Heart right ventricle (tissue), 16 donors: ENCODE measurements around the gene TMEM174. TPM values are rescaled to one million over a fixed set of nuclear protein-coding genes. Genes with fewer than 3 reads are reported as not detected.
A peak's percentile ranks its signal among the peaks of the same experiment; 100 is the strongest.
"Not testable (repeated sequence)": the region's sequence is repeated elsewhere in the genome, so short reads cannot be mapped to it uniquely, and the experiment has no call there.

Experiments used
- ATAC-seq, 8 donors: fragments of 200-7000 bp; cut with Tn5 transposase; one replicate each; pipeline ENCODE4 v1.9.1; 2020; ENCODE audit warnings: mild to moderate bottlenecking in 8 of 8, moderate library complexity in 8 of 8, moderate number of reproducible peaks in 1 of 8
- DNase-seq, 2 donors: peaks; one replicate each; pipeline ENCODE4 v3.0.0-alpha.2; 2020
- H3K27ac ChIP-seq, 10 donors: fragments of 200-600 bp; sonication (generic) in 2 of 10; one replicate each; pipeline versions ENCODE4 v1.5.0 to v1.8.0; 2020 to 2022; ENCODE audit warnings: mild to moderate bottlenecking in 3 of 10
- H3K27me3 ChIP-seq, 7 donors: fragments of 200-600 bp; one replicate each; pipeline ENCODE4 v1.8.0; 2021 to 2022; ENCODE audit warnings: mild to moderate bottlenecking in 2 of 7
- H3K36me3 ChIP-seq, 9 donors: fragments of 200-600 bp; sonication (generic) in 1 of 9; one replicate each; pipeline versions ENCODE4 v1.5.0 to v1.8.0; 2020 to 2022; ENCODE audit warnings: mild to moderate bottlenecking in 2 of 9
- H3K4me1 ChIP-seq, 9 donors: fragments of 200-600 bp; sonication (generic) in 1 of 9; one replicate each; pipeline versions ENCODE4 v1.5.0 to v1.8.0; 2020 to 2022; ENCODE audit warnings: mild to moderate bottlenecking in 4 of 9
- H3K4me3 ChIP-seq, 10 donors: fragments of 200-600 bp; sonication (generic) in 2 of 10; one replicate each; pipeline versions ENCODE4 v1.5.0 to v1.8.0; 2020 to 2022; ENCODE audit warnings: mild to moderate bottlenecking in 7 of 10, moderate library complexity in 2 of 10
- H3K9me3 ChIP-seq, 11 donors: fragments of 200-600 bp in 10 of 11; sonication (generic) in 2 of 11; one replicate each; pipeline versions ENCODE4 v1.5.0 to v1.8.0; 2013 to 2022; ENCODE audit warnings: mild to moderate bottlenecking in 2 of 11, control low read depth in 1 of 11, moderate library complexity in 1 of 11
- CTCF ChIP-seq, 9 donors: fragments of 200-600 bp; sonication (generic) in 2 of 9; IDR thresholded peaks; one replicate each; pipeline versions ENCODE4 v1.5.0 to v1.8.0; 2021 to 2022; ENCODE audit warnings: antibody characterized with exemption in 9 of 9, mild to moderate bottlenecking in 5 of 9, moderate library complexity in 1 of 9
- WGBS, 2 donors: extraction: QIAGEN DNeasy Blood & Tissue Kit; methylation state at CpG; one replicate each; pipeline ENCODE4 v1.1.7; 2013; ENCODE audit warnings: inconsistent platforms in 1 of 2; 5-methylcytosine and 5-hydroxymethylcytosine counted together
- intact Hi-C, 10 donors: fragments of 100-400 bp; cut with DNase I; formaldehyde crosslinking; loops; one replicate each; pipeline versions ENCODE4 v1.11.1 to v1.14.2; 2022
- polyA plus RNA-seq, 2 donors: library from polyadenylated mRNA; stranded (reverse); fragments of 200-250 nt; gene quantifications; one replicate each; pipeline ENCODE4 v1.2.3, GENCODE V29; 2013
- total RNA-seq, 10 donors: library from RNA; stranded (reverse); fragmentation: NEBNext Ultra II Directional in 3 of 10; extraction: Animal tissue kit (Norgen Biotek cat#: 25700) in 3 of 10; gene quantifications; one replicate each; pipeline versions ENCODE4 v1.2.1 to v1.2.4, GENCODE V29; 2021 to 2023
- donor health status: Arrhythmogenic right ventricular cardiomyopathy.
- donor health status: ischemic (EF 13 %, LVEDD 7.1; RV severe dilation, severe dysfunction).
- donor health status: healthy with polysubstance abuse.
- donor health status: DM: no; HTN: yes; CAD: no.
- donor health status: DM: no; HTN: no; CAD: no.
- donor health status: ischemic (EF 25% LVEDD 6.9; RV normal size, moderate dysfunction).
- donor health status: ischemic (EF 25% LVEDD 5.7; RV mildly dilated, moderate dysfunction).
- donor health status: healthy.
- donor health status: DM: yes; HTN: yes; CAD: no.
- donor health status: Ischemic cardiomyopathy.
- donor health status: ischemic (EF 35%, LVEDD 5.7; RV mildly dilated, moderate dysfunction).
- donor health status: nonischemic (EF 11% LVEDD 7.7; RV severe dilation, severe dysfunction).
- donor health status: DM: yes; HTN: yes; CAD: no.
- donor health status: PGD.
- donor health status: ischemic (EF 29% LVEDD 5.4; RV normal size, mild dysfunction).
- donor health status: nonischemic (EF 23%, LVEDD 6.1; RV moderate dilation, normal function).

The TMEM174 gene
- total and polyA plus RNA-seq, 12 donors: not detected

- intact Hi-C loops: loop anchor here in 3 of 10 donors (10.0 kb wide), 2 partner anchors 82 to 232 kb away; partner anchors contain the start of gene FOXD1 (in 2 of the 3)
- peaks cover 0 to 30% (median 0%) of the 10 kb centered on the region in 11 donors for H3K9me3 ChIP-seq
- peaks cover 0 to 14% (median 9%) of the 10 kb centered on the region in 9 donors for H3K4me1 ChIP-seq
- not testable (repeated sequence) for H3K27ac ChIP-seq, ATAC-seq, H3K4me3 ChIP-seq, DNase-seq, H3K36me3 ChIP-seq
- WGBS, 2 donors: 95% methylated on average over 3 of the region's 3 CpGs
- H3K27me3 ChIP-seq: peaks cover 0 to 99% (median 78%) of the 10 kb centered on the region in 7 donors
Observed at GRCh38 chr5:73212693-73213092, 39.7 kb downstream of the TMEM174 start.

GRCh38 chr5:73213566-73213998 lies 40.6 kb downstream of the TMEM174 start:
- Histone ChIP-seq H3K4me3 (no peak overlapping the region), H3K4me1 (peaks cover 0 to 14% (median 9%) of the 10 kb centered on the region in 9 donors), H3K9me3 (peaks cover 0 to 27% (median 0%) of the 10 kb centered on the region in 11 donors), H3K36me3 (no peaks in the 10 kb centered on the region), H3K27me3 (peaks cover 0 to 99% (median 80%) of the 10 kb centered on the region in 7 donors), H3K27ac (no peak overlapping the region)
- intact Hi-C loops: loop anchor here in 3 of 10 donors (10.0 kb wide), 2 partner anchors 81 to 231 kb away; partner anchors contain the start of gene FOXD1 (in 2 of the 3)
- TF ChIP-seq CTCF (IDR thresholded peaks at IDR 0.05): no peak
- DNase-seq: no peak
- no peak for ATAC-seq
- WGBS, 2 donors: 36 to 40% methylated on average over 6 of the region's 6 CpGs

- WGBS, 2 donors: 28 to 32% methylated on average over 4 of the region's 4 CpGs
- intact Hi-C loops: loop anchor here in 3 of 10 donors (10.0 kb wide), 2 partner anchors 80 to 230 kb away; partner anchors contain the start of gene FOXD1 (in 2 of the 3)
- TF ChIP-seq CTCF (IDR thresholded peaks at IDR 0.05): no peak
- Histone ChIP-seq H3K36me3 (no peaks in the 10 kb centered on the region), H3K27ac (no peak overlapping the region), H3K4me3 (no peak overlapping the region), H3K4me1 (peaks cover 0 to 14% (median 9%) of the 10 kb centered on the region in 9 donors), H3K9me3 (peaks cover 0 to 20% (median 0%) of the 10 kb centered on the region in 11 donors), H3K27me3 (peaks cover 5 to 99% (median 84%) of the 10 kb centered on the region in 7 donors)
- no peak for ATAC-seq
- DNase-seq: no peak
Observed at GRCh38 chr5:73214306-73214705, 41.3 kb downstream of the TMEM174 start.

GRCh38 chr5:73214996-73215395 lies 42.0 kb downstream of the TMEM174 start:
- Histone ChIP-seq H3K27me3 (peaks cover 5 to 99% (median 91%) of the 10 kb centered on the region in 7 donors), H3K4me1 (peaks cover 0 to 14% (median 9%) of the 10 kb centered on the region in 9 donors), H3K27ac (no peak overlapping the region), H3K9me3 (peaks cover 0 to 13% (median 0%) of the 10 kb centered on the region in 11 donors), H3K4me3 (no peak overlapping the region), H3K36me3 (no peaks in the 10 kb centered on the region)
- DNase-seq (no peak), ATAC-seq (no peak)
- no peak for TF ChIP-seq CTCF (IDR thresholded peaks at IDR 0.05)
- intact Hi-C loops: loop anchor here in 7 of 10 donors (5.0 to 10.0 kb wide), 4 partner anchors 80 to 322 kb away; partner anchors contain the start of gene FOXD1 (in 2 of the 7)
- whole genome bisulfite sequencing, 2 donors: 17 to 18% methylated on average over 6 of the region's 6 CpGs

- intact Hi-C loops: loop anchor here in 7 of 10 donors (5.0 to 10.0 kb wide), 4 partner anchors 79 to 322 kb away; partner anchors contain the start of gene FOXD1 (in 2 of the 7)
- Histone ChIP-seq H3K27me3 (peaks cover 5 to 99% (median 96%) of the 10 kb centered on the region in 7 donors), H3K9me3 (peaks cover 0 to 12% (median 0%) of the 10 kb centered on the region in 11 donors), H3K4me1 (peaks cover 0 to 14% (median 9%) of the 10 kb centered on the region in 9 donors), H3K27ac (no peak overlapping the region), H3K36me3 (no peaks in the 10 kb centered on the region), H3K4me3 (peak overlapping the region in 9 of 10 donors; percentile 8 to 53 (median 41))
- 4 to 7% methylated on average over 10 of the region's 10 CpGs for WGBS, 2 donors
- ATAC-seq (peak in 7 of 8 donors; percentile 3 to 42 (median 29)), DNase-seq (no peak)
- TF ChIP-seq CTCF (IDR thresholded peaks at IDR 0.05): no peak
Observed at GRCh38 chr5:73215531-73215890, 42.5 kb downstream of the TMEM174 start.
